ENCODE measurements around the gene TRAPPC10.

TRAPPC10 gene

DNA sequence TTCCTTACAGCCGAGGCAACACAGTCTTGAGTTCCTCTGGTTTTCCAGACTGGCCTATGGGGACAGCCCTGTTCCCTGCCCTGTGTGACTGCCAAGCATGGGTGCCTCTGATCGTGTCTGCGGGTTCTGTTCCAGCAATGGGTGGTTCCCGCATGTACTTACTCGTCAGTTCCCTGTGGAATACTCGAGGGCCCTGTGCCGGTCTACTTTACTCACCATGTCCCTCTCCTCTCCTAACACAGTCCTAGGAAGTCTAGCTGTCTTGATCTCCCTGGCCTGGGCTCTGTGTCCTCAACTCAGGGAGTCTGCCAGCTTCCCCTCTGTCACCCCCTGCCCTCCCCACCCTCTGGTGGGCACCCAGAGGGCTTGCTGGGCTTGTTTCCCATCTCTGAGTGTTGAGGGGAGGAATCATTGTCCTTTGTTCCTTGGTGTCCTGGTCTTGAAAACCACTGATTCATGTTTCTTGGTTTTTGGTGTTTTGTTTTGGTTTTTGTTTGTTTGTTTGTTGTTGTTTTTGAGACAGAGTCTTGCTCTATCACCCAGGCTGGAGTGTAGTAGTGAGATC lies 36.0 kb downstream of the TRAPPC10 start:
- no peak for DNase-seq

DNA sequence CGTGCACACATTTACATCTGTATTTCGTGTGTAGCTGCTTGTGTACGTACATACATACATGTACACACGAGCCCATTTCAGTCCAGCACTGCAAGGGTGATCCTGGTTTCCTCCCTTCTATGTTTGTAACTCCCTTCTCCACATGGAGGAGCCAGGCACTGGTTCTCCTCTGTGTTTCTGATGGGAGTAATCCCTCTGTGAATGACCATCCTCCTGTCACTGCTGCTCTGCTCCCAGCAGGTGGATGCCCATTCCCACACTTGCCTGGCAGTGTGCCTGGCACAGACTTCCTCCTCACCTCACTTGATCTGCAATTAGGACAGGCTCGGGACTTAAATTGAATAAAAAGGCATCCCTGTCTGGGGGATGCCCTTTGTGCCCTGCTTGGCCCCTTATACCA lies 37.1 kb downstream of the TRAPPC10 start:
- no peak for DNase-seq

DNA sequence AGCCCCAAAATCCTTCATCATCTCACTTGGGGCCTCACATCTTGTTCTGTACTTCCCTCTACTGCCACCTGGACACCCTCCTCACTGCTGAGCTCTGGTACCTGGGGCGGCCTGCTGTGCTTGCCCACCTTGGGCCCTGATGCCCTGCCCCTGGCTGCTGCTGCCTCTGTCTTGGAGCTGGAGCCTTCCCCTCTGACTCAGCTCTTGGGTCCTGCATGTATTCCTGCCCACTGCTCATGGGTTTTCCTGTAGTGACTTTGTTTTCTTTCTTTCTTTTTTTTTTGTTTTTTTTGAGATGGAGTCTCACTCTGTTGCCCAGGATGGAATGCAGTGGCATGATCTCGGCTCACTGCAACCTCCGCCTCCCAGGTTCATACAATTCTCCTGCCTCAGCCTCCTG lies 37.5 kb downstream of the TRAPPC10 start:
- no peak for DNase-seq

DNA sequence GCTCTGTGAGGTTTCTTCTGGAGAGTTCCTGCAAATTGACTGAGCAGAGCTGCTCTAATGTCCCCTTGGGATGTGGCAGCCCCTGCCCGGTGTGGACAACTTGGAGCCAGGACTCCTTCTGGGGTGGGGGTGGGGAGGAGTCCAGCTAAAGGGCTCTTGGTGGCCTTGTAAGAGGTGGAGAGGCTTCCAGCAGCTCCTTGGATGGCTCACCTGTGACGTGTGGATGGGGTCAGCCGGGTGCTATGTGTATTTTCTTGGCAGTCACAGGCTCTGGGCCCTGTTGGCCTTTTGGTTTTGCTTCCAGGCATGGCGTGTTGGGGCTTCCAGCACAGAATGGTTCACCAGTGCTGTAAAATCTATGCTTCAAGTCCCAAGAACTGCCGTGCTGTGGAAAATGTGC lies 38.2 kb downstream of the TRAPPC10 start:
- no peak for DNase-seq

DNA sequence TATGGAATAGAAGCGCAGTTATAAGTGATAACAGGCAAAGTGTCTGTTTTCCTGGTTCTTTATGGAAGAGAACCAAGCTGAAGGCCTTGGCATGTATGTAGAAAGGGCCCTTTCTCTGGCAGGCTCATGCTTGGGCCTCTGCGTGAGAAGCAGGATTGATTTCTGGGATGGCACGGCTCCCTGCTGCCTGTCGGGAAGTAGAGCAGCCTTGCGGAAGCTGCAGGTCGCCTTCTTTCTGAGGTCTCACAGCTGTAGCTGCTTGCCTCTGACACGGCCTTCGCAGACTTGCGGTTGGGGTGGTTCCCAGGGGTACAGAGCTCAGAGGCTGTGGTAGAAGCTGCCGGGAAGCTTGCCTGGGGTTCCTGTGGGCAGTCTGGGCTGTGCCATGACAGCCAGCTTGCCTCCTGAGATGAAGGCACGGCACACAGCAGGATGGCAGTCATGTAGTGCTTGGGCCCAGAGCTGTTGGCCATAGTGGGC lies 39.4 kb downstream of the TRAPPC10 start:
- DNase-seq = no peak

DNA sequence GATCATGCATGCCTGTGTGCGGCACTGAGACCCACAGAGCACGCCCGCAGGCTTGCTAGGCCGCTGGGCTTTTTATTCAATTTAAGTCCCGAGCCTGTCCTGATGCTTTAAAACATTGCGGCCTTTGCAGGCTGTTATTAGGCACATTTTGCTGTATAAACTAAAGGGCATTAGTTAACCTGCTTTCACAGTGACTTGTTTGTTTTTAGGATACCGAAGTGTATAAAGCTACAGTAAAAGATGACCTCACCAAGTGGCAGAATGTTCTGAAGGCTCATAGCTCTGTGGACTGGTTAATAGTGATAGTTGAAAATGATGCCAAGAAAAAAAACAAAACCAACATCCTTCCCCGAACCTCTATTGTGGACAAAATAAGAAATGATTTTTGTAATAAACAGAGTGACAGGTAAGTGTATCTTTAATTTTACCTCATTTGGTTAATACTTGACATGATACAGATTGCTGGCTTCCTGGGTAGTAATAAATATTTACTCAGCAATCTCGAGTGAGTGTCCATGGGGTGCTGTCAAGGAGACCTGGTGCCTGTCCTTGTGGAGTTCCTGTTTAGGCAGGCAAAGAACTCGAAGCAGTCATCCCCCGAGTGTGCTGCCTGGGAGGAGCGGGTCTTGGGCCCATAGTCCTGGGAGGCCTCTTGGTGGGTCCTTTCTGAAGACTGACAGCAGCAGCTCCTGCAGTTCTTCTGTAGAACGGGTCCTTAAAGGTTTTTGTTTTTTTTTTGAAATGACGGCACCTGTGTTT lies 40.1 kb downstream of the TRAPPC10 start:
- no peak for DNase-seq

DNA sequence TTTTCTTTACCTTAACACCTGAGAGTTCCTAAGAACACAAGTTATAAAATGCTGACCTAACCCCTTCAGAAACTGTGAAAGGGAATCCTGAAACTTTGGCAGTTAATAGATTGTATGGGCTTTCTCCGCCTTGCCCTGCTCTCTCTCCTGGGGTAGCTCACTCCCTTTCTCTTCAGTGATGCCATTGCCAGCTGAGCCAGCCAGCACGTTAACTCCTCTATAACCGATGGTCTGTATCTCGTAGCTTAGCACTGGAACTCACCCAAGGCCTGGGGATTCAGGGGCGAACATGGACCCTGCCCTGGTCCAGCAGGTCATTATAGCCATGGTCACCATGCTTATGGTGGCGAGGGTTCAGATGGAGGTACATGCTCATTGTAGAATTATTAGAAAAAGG lies 40.7 kb downstream of the TRAPPC10 start:
- DNase-seq = no peak

DNA sequence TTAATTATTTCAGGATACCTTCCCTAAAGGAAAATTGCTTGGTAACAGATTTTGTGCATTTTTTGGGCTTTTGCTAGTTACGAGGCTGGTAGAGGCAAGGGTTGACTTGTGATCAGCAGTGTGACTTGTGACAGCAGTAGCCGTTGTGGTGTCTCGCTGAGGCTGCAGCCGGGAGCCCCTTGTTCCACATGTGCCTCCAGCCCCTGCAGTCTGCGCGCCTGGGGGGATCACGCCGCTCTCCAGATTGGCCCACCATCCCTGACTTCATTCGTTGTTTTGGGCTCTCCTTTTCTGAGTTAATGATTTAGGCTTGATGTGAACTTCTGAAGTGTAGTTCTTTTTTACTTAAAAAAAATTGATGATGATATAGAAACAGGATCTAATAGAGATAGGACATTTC lies 41.5 kb downstream of the TRAPPC10 start:
- no peak for DNase-seq

DNA sequence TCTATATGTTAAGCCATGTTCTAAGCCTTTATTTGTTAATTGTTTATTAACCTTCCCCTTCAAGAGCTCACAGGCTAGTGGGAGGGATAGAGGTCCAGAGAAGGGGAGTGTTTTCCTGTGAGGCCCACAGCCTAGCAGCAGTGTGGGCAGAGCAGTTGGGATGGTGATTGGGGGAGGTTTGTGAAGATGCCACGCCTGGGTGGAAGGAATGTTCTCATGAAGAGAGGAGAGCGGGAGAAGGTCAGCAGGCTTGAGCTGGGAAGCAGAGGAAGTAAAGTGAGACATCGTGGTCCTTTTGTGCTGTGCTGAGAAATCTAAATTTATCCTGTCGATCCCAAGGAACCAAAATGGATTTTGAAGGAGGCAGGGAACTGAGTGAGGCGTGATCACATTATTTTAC lies 42.6 kb downstream of the TRAPPC10 start:
- no peak for DNase-seq

DNA sequence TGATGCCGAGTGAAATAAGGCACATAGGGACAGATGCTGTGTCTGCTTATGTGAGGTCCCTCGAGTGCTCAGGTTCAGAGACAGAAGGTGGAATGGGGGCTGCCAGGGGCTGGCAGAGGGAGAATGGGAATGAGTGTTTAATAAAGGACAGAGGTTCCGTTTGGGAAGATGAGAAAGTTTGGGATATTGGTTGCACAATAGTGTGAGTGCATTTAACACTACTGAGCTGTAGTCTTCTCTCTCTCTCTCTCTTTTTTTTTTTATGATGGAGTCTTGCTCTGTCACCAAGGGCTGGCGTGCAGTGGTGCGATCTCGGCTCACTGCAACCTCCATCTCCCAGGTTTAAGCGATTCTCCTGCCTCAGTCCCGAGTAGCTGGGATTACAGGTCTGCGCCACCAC lies 44.9 kb downstream of the TRAPPC10 start:
- no peak for DNase-seq

DNA sequence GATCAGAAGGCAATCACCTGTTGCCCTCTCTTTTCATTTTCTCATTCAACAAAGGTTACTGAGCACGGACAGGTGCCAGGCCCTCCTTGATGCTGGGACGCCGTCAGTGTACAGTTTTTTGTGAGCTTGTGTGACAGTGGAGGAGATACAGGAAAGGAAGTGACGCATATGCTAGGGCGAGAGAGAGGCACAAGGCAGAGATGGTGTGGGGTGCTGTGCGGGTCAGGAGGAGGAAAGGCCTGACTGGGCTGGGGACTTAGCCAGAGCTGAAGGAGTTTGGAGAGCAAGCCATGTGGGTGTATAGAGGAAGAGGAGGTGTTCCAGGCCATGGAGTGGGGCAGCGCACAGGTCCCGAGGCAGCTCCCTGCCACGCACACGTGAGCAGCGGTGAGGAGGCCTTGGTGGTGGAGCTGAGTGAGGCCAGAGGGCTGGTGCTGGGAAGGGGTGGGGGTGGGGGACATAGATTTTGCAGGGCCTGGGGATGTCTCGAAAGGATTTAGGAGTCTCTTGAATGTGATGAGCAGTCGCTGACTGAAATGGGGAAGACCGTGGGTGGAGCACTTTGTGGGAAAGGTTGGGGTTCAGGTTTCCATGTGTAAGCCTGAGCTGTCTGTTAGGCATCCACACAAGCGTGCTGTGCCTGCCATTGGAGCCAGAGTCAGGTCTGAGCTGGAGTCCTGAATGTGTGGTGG lies 46.0 kb downstream of the TRAPPC10 start:
- no peak for DNase-seq

DNA sequence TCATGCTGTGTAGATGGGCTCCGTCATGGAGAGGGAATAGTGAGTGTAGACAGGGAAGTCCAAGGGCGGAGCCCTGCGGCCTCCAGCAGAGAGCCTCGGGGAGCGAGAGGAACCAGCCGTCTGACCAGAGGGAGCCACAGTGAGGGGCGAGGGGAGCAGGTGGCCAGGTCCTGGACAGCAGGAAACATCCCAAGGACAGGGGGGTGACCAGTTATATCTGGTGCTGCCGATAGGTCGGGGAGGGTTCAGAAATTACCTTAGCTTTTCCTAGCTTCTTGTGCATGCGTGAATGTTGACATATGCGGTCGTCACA lies 46.5 kb downstream of the TRAPPC10 start:
- DNase-seq = no peak

DNA sequence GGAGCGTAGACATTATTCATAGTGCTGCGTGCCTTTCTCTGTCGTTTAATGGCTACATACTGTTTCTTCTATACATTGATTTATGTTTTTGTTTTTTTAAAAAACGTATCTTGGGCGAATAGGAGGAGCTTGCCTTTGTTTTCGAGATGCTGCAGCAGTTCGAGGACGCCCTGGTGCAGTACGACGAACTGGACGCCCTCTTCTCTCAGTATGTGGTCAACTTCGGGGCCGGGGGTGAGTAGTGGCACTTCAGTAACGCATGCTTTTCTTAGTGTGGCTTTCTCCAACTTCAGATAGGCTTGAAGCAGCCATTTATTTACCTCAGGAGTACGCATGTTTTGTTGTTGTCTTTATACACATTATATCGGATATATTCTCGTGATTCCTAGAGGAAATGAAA lies 46.9 kb downstream of the TRAPPC10 start:
- no peak for DNase-seq

DNA sequence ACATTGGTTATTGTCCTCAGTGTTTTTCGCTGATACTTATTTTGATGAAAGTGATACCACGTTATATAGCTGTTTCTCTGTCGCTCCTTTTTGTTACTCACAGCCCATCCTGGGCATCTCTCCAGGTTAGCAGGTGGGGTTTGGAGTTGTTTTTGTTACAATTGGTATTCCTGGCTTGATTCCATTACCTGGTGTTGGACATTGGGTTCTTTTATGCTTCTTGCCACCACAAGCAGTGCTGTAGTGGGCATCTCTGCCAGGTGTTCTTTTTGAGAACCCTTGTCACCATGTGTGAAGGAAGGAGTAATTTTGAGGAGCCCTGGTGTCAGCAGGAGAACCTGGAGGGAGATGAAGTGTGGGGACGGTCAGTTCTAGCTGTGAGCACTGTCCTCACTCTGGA lies 47.6 kb downstream of the TRAPPC10 start:
- no peak for DNase-seq

DNA sequence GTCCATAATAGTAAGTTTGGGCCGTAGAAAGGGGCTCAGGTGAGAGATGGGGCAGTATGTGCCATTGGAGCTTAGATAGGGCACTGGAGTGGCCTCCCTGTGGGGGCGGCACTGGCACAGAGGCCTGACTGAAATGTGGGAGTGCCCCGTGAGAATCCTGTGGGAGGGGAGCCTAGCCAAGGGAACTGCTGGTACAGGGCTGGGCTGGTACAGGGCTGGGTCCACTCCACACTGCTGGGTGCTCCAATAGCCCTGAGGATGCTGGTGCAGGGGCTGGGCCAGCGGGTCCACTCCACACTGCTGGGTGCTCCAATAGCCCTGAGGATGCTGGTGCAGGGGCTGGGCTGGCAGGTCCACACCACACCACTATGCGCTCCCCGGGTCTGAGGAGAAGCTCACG lies 50.3 kb downstream of the TRAPPC10 start:
- DNase-seq = no peak

DNA sequence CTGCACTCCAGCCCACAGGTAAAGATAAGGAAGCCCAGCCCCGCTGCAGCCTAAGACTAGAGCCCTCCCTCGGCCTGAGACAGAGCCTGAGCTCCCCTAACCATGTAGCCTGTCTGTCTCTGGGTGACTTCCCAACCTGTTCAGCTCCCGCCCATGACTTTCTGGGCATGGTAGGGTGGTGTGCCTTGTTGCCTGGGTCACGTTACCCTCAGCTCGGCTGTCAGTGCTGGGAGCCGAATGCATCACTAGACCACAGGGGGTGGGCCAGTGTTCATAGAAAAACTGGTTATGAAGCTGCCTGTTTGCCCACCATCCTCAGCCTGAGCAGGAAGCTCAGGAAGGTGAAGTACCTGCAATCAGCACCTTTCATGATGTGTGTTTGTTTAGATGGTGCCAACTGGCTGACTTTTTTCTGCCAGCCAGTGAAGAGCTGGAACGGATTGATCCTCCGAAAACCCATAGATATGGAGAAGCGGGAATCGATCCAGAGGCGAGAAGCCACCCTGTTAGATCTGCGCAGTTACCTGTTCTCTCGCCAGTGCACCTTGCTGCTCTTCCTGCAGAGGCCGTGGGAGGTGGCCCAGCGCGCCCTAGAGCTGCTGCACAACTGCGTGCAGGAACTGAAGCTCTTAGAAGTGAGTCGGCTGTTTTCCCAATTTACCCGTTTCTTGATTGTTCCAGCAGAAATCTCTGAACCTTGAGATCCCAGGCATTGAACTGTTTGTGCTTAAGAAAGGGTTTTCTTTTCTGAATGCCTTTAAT lies 51.2 kb downstream of the TRAPPC10 start:
- no peak for DNase-seq

DNA sequence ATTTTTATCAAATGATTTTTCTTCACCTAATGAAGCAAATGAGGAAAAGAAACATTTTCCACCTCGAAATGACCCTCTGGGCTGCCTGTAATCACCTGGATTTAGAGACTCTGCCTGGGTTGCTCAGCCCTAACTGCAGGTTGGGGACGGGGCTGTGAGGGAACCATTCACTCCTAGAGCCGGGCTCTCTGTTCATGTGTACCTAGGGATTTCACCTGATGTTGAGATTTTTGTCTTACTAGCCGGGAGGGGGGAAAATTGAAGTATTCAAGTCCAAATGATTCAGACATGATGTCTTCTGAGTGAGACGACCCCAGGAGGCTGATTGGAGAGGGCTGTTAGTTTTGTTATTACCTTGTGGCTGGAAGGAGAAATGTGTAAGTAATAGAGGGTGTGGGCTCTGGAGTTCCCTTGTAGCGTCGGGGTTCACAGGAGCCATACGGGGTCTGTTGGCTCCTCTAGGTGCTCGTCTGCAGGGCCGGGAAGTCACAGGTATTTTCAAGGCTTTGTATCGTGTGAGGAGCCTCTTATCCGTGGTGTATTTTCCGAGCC lies 52.8 kb downstream of the TRAPPC10 start:
- DNase-seq = no peak

DNA sequence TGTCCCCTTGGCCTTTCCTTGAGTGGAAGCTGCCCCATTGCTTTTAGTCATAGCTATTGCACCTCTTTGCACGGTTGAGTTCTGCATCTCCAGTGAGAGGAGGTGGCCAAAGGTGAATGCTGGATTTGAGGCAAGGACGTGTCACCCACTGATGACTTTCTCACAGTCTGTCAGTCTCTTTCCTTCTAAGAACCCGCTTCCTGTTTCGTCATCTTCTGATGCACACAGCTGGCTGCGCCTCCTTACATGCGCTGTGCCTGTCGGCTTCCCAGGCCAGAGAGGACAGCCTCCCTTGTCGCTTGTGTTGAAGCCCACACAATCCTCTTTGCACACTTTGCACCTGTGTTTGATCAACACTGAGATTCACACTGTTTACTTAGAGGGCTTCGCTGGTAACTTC lies 53.3 kb downstream of the TRAPPC10 start:
- peak in 1 of 2 experiments; percentile 23 for DNase-seq

DNA sequence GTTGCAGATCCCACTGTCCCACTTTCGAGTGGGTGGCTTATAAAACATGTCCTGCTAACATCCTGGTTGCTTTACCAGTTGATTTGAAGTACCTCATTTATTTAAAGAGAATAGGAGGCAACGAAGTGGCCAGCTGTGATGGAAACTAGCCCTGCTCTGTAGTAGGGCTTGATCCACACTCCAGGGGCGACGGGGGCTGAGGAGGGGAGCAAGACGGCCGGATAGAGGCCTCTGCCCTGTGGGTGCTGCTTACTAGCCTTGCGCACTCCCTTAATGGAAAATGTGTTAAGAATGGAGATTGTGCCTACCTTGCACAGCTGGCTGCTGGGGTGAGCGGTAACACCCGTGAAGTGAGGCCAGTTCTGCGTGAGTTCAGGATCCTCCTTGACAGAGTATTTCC lies 54.0 kb downstream of the TRAPPC10 start:
- no peak for DNase-seq

DNA sequence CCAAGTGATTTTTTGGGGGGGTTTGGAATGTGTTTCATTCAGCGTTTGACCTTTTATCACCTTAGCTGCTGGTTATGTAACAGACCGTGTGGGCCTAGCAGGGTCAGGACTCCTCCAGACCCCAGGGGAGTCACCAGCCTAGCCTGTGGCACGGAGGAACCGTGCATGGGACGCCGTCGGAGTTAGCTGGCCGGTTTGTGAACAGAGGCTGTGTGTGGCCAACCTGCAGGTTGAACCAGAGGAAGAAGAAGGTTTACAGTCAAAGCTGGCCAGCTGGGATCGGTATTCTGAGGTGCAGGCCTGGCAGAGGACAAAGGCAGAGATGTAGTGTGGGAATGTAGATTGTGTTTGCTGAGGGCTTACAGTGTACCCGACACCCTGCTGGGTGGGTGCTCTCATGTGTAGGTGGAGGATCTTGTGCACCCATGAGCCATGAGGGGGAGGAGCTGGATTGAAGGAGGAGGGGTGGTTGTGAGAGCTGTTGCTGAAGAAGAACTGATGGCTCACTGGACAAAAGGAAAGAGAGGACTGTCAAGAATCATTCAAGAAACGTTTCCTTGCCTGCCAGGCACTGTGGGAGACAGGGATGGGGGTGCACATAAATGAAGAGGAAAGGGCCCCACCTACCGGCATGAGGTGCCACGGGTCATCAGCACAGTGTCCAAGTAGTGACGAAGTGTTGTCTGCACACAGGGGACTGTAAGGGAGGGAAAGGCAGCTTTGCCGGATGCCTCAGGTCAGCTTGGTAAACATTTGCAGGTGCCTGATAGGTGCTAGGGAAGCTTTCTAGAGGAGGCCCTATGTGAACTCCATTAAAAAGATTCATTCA lies 55.1 kb downstream of the TRAPPC10 start:
- no peak for DNase-seq

DNA sequence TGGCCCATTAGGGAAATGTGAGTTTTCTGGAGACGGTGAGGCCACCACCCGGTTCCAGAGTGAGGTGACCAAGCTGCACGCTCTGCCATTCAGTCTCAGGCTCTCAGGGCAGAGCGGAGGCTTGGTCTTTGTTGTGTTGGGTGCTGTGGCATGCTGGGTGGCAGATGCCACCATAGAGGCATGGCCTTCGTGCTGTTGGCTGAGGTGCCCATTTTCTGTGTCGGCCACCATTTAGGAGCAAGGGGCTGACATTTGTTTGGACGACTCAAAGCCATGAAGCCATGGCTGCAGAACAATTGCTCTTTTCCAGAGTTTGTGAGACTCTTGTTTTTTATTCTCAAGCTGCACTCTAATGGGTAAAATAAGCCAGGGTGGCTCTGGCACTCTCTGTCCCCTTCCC lies 58.3 kb downstream of the TRAPPC10 start:
- DNase-seq = no peak

DNA sequence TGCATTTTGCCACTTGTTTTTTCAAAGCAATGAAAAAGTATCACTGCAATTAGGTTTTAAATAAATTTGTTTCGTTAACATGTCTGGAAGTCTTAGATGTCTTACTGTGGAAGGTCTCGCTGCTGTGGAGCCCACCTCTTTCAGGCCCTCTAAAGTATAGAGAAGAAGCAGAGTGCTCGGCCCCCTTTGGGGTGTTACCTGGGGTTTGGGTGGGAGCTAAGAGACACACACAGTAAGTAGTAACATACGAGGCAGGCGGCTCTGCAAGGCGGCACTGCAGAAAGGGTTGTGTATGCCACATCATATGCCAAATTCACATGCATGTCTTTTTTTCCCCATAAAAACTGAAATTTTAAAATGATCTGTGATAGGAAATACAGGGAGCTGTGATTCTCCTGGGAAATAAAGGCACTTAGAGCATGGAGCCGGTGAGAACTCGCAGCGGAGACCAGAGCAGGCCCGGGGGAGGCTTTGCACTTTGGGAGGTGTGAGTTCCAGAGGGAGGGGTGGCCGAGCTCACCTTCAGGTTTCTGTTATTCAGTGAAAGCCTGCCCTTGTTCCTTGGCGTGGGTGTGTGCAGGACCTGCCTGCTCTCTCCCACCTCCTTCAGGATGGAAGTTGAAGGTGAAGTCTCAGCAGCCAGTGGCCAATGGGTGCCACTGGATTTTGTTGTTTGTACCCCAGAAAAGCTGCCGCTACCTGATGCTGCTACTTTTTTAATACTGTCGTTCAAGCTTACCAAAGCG lies 59.4 kb downstream of the TRAPPC10 start:
- DNase-seq = no peak

All from AML-193 (cell line).